Subcutaneous adipose tissue (tissue), 4 donors: ENCODE measurements around the gene KRTAP10-1. TPM values are rescaled to one million over a fixed set of nuclear protein-coding genes. Genes with fewer than 3 reads are reported as not detected.
"Not testable (repeated sequence)": the region's sequence is repeated elsewhere in the genome, so short reads cannot be mapped to it uniquely, and the experiment has no call there.

Experiments
- CTCF ChIP-seq: fragments of 450-650 bp; IDR thresholded peaks from one replicate; pipeline ENCODE4 v1.5.1; 2016; ENCODE audit warnings: low read depth, mild to moderate bottlenecking, control low read depth, antibody characterized with exemption, moderate library complexity
- total RNA-seq, 4 donors: library from RNA; depleted of rRNA; stranded (reverse); fragments of >200 nt; gene quantifications; one replicate each; pipeline ENCODE4 v1.1.0, GENCODE V29; 2016

Gene KRTAP10-1
- total RNA-seq, 4 donors from 2014 or later, result not detected

GRCh38 chr21:44580231-44580821, 40.3 kb upstream of the KRTAP10-1 start, which contains the start of gene KRTAP10-5:
Gene KRTAP10-5 (minus strand): TSS chr21:44580604. CDS start chr21:44580578, 26 bp downstream.
- not testable (repeated sequence) for TF ChIP-seq CTCF

DNA sequence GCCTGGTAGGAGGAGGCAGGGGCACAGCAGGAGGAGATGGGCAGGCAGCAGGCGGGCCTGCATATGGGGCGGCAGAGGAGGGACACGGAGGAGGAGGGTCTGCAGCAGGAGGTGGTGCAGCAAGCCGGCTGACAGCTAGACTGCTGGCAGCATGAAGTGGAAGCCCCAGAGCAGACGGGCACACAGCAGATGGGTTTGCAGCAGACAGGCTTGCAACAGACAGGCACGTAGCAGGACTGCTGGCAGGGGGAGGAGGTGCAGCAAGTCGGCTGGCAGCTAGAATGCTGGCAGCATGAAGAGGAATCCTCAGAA, 39.8 kb upstream of the KRTAP10-1 start:
- no peak for TF ChIP-seq CTCF

DNA sequence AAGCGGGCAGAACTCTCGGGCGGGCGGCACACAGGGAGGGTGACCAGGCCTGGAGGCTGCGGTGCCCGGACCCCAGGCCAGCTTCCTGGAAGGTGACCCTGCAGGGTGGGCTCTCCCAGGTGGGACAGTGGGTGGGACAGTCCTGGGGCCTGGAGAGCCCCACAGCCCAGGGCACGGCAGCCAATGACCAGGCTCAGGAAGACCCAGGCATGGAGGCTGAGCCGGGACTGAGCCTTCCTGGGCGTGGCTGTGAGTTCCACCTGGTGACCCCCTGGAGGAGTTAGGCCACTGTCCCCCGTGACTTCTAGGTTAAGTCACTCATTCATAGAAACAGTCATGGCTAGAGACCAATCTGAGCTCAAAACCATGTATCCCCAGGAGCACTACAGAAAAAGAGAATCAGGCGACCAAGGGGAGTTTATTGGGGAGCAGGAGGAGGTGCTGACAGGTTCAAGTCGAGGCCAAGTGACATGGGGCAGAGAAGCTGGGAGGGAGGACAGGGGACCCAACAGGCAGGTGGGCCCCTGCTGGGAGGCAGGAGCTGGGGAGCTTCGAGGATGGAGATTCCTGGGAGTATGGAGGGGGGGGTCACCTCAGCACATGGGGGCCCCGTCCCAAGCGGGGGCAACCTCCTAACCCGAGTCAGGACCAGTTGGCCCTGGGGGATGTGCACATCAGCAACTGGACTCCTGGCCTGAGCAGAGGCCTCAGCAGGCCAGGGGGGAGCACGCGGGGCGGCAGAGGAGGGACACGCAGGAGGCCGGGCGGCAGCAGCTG, 39.2 kb upstream of the KRTAP10-1 start:
- TF ChIP-seq CTCF, result no peak

DNA sequence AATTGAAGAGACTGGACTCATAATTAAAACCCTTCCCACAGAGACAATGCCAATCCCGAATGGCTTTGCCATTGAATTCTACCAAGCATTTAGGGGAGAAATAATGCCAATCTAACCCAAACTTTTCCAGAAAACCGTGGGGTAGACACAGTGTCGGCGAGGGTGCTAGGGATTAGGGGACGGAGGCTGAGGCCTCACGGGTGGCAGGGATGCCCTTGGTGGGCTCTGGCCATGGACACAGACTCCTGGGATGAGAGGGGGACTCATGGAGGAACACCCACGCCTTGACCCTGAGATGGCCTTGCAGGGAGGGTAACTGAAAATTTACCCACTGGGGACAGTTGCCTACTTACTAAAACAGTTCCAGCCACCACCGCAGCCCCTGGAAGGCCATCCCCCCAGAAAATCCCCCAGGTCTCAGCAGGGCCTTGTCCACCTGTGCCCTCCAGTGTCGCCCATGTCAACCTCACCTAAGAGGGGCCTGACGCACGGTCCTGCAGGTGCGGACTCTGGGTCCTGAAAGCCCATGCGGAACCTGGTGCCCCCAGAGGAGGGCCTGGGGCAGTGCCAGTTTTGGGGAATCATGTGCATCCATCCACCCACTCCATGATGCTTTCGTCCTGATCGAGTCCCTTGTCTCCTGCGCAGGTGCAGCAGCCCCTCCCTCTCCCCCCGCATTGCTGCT, 38.5 kb upstream of the KRTAP10-1 start:
- no peak for TF ChIP-seq CTCF

DNA sequence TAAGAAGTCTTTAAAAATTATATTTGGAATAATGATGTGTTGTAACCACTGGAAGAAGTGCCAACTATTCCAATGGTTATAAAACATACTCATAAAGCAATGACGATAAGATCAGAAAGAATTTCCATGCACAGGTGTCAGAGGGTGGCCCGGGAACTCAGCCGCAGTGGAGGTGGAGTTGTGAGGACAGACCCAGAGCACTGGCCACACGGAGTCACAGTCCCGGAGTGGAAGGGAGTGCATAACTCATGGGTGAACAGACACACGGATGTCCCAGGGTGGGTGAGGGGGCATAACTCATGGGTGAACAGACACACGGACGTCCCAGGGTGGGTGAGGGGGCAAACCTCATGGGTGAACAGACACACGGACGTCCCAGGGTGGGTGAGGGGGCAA, 36.0 kb upstream of the KRTAP10-1 start:
- no peak for TF ChIP-seq CTCF

DNA sequence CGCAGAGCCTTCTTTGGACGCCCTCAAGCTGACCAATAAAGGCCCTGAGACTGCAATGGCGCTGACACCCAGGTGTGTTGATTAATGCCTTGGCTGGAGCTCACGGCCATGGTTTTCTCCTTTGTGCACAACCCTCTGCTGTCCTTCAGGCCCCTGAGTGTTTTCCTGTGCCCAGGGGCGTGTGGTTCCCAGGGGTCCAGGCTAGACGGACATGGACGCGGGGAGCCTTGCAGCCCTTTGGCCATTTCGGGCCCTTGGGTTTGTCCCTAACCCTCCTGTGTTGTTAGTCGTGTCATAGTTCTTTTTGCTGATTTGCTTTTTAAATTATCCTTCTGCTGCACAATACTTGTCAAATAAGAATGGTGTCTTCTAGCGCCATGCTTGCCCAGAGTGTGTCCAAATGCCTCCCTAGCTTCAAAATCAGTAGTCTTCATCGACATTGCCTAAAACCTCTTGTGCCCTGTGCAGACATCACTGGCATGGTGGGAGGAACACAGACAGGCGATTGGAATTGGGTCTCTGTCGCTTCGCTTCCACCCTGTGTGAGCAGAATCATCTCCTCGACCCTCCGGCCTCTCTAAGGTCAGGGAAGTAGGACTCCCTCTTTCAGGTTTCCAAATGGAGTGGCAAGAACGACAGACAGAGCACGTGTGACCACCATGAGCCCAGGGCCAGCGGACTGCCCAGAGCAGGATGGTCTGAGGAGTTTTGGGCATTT, 35.5 kb upstream of the KRTAP10-1 start:
- no peak for TF ChIP-seq CTCF
